GM12878 (cell line): ENCODE measurements around the gene LIMCH1. TPM values are rescaled to one million over a fixed set of nuclear protein-coding genes. Genes with fewer than 3 reads are reported as not detected.

Experiments used
- ATAC-seq: fragments of 200-7000 bp; cut with Tn5 transposase; 3 replicates; pipeline ENCODE4 v1.9.1; 2020; ENCODE audit warnings: mild to moderate bottlenecking, moderate library complexity
- BruUV-seq: library from RNA; stranded (reverse); fragments of 400-500 nt; replicated peaks from 2 replicates; lab custom pipeline; 2021; lab: Mats Ljungman, UMichigan
- CTCF ChIA-PET: fragments of 300-600 bp; sonication (Branson Sonifier 250); formaldehyde crosslinking; extraction: SDS; loops from one replicate; lab custom pipeline; 2021; ENCODE audit warnings: inconsistent platforms; lab: Yijun Ruan, JAX
- POLR2A ChIA-PET: fragments of 350-600 bp; formaldehyde crosslinking; extraction: SDS; loops from one replicate; lab custom pipeline; 2021; ENCODE audit warnings: inconsistent platforms; lab: Charles Lee
- RAD21 ChIA-PET: fragments of 300-600 bp; sonication (Branson Sonifier 250); formaldehyde crosslinking; loops from one replicate; lab custom pipeline; 2023; ENCODE audit warnings: antibody characterized with exemption; ENCODE audit not compliant: unreplicated experiment; lab: Charles Lee
- SMC1A ChIA-PET: fragments of 300-600 bp; sonication (Branson Sonifier 250); formaldehyde crosslinking; loops from one replicate; lab custom pipeline; 2023; ENCODE audit not compliant: unreplicated experiment, uncharacterized antibody; lab: Charles Lee
- DNase-seq: peaks from one replicate; pipeline ENCODE4 v3.0.0-alpha.2; 2011; ENCODE audit warnings: low read depth, low spot score
- FAIRE-seq: peaks from 3 replicates; lab custom pipeline; 2011; peaks lifted over from hg19 to GRCh38; lab: Jason Lieb, UNC
- H2AFZ ChIP-seq: 2 replicates; pipeline ENCODE4 v1.6.0; 2011; ENCODE audit warnings: low read depth, low read length, control low read depth; ENCODE audit not compliant: control insufficient read depth
- H3K27ac ChIP-seq: 2 replicates; pipeline ENCODE4 v1.5.1; 2011; ENCODE audit warnings: control low read depth; ENCODE audit not compliant: control insufficient read depth, insufficient read depth
- H3K27me3 ChIP-seq, 2 experiments: replicated peaks in 1 of 2; 2 replicates each; pipeline versions ENCODE4 v1.6.0 to v1.6.1; 2011; ENCODE audit warnings: low read length in 1 of 2; ENCODE audit not compliant: control insufficient read depth in 2 of 2, insufficient read depth in 2 of 2
- H3K36me3 ChIP-seq, 2 experiments: 2 replicates each; pipeline ENCODE4 v1.5.1; 2011; ENCODE audit warnings: low read length in 1 of 2; ENCODE audit not compliant: control insufficient read depth in 2 of 2, insufficient read depth in 2 of 2
- H3K4me1 ChIP-seq: 2 replicates; pipeline ENCODE4 v1.6.1; 2011; ENCODE audit warnings: mild to moderate bottlenecking, low read length, moderate library complexity, mixed read lengths; ENCODE audit not compliant: control insufficient read depth, insufficient read depth
- H3K4me2 ChIP-seq: 2 replicates; pipeline ENCODE4 v1.6.0; 2011; ENCODE audit warnings: control low read depth; ENCODE audit not compliant: control insufficient read depth, insufficient read depth
- H3K4me3 ChIP-seq: fragments of 200-600 bp; sonication (generic); 2 replicates; pipeline ENCODE4 v1.5.1; 2016
- H3K79me2 ChIP-seq: 2 replicates; pipeline ENCODE4 v1.6.0; 2011; ENCODE audit warnings: low read length; ENCODE audit not compliant: control insufficient read depth, insufficient read depth
- H3K9ac ChIP-seq: 2 replicates; pipeline ENCODE4 v1.8.0; 2011; ENCODE audit warnings: low read length, control low read depth, mixed read lengths; ENCODE audit not compliant: control insufficient read depth, insufficient read depth
- H3K9me3 ChIP-seq: replicated peaks from 3 replicates; pipeline ENCODE4 v1.5.1; 2011; ENCODE audit warnings: mild to moderate bottlenecking, low read length; ENCODE audit not compliant: control insufficient read depth, insufficient read depth
- H4K20me1 ChIP-seq: 2 replicates; pipeline ENCODE4 v1.6.0; 2011; ENCODE audit not compliant: control insufficient read depth, insufficient read depth
- CHD1 ChIP-seq: IDR thresholded peaks from 2 replicates; pipeline ENCODE4 v1.6.1; 2012; ENCODE audit warnings: low read depth, low read length, improper control_type of control experiment
- ESRRA ChIP-seq: IDR thresholded peaks from 2 replicates; pipeline ENCODE4 v1.6.1; 2012; ENCODE audit warnings: mild to moderate bottlenecking, low read length, improper control_type of control experiment
- HDAC2 ChIP-seq: fragments of 200-600 bp; sonication (generic); IDR thresholded peaks from 2 replicates; pipeline ENCODE4 v1.6.1; 2017
- POLR2A ChIP-seq: IDR thresholded peaks from 2 replicates; pipeline ENCODE4 v1.6.1; 2011; ENCODE audit warnings: low read depth, mild to moderate bottlenecking, low read length
- RELB ChIP-seq: fragments of 450-650 bp; IDR thresholded peaks from 2 replicates; pipeline ENCODE4 v1.6.1; 2017; ENCODE audit warnings: low read depth, mild to moderate bottlenecking, moderate library complexity
- TCF3 ChIP-seq: IDR thresholded peaks from 2 replicates; pipeline ENCODE4 v1.6.1; 2012; ENCODE audit warnings: low read depth, mild to moderate bottlenecking, low read length, borderline replicate concordance; ENCODE audit not compliant: insufficient read depth
- ZBTB40 ChIP-seq: fragments of 450-650 bp; IDR thresholded peaks from 2 replicates; pipeline ENCODE4 v1.6.1; 2016; ENCODE audit warnings: mild to moderate bottlenecking, moderate library complexity, borderline replicate concordance
- WGBS: methylation state at CpG from one replicate; pipeline ENCODE4 v1.1.6; 2016; ENCODE audit warnings: low lambda C conversion rate; ENCODE audit not compliant: insufficient replicate concordance, insufficient coverage; ENCODE audit errors: missing lambda C conversion rate; 5-methylcytosine and 5-hydroxymethylcytosine counted together
- in situ Hi-C: fragments of 300-500 bp; cut with MboI; formaldehyde crosslinking; loops from 9 replicates; pipeline ENCODE4 v1.14.3; 2018; ENCODE audit warnings: mixed read lengths
- intact Hi-C: fragments of 100-400 bp; cut with micrococcal nuclease; formaldehyde crosslinking; loops from one replicate; pipeline ENCODE4 v1.14.2; 2022; ENCODE audit not compliant: unreplicated experiment
- polyA plus RNA-seq, 11 experiments: library from polyadenylated mRNA; depleted of rRNA in 4 of 11; unstranded in 6 of 11; stranded (reverse) in 5 of 11; fragments of >200 nt; fragmentation: Nextera tagmentation in 4 of 11; fragmentation: Illumina TruSeq in 1 of 11; extraction: Ambion mirVana in 4 of 11; extraction: Trizol in 1 of 11; gene quantifications; 1 replicate in 1 of 11; 2 replicates in 10 of 11; pipeline versions ENCODE4 v1.2.1 to v1.2.3, GENCODE V29; 2011 to 2016; ENCODE audit warnings: inconsistent platforms in 2 of 11, missing spikeins in 2 of 11, low read depth in 1 of 11
- total RNA-seq, 4 experiments: library from RNA; depleted of rRNA in 3 of 4; stranded (reverse); fragments of >200 nt in 3 of 4; fragmentation: Illumina TruSeq in 1 of 4; extraction: Trizol in 1 of 4; gene quantifications; 2 replicates each; pipeline versions ENCODE4 v1.2.1 to v1.2.3, GENCODE V29; 2013 to 2021

Gene LIMCH1
- total and polyA plus RNA-seq, 10 of the 15 experiments (the other 5 are each of a cell fraction or from before 2014, with no cell fraction given): 0.07 to 0.15 TPM; not detected in 8

DNA sequence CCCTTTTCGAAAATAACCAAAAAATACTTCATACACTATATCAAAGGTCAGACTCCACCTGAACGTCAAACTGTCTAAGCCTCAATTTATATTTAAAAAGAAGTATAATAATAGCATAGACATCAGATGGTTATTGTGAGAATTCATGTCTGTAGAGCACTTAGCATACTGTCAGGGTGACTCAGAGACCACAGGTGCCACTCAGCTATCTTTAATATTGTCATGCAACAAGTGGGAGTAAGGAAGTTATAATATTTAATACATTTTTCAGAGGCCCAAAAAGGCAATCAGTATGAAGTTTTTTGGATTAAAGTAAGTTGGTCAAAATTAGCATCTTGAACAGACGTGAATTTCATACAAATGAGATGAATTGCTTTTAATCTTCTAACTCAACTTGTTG is 117.2 kb downstream of the LIMCH1 start:
- BruUV-seq: no TSS peak
- Histone ChIP-seq H3K4me1 (no peaks in the 10 kb centered on the region), H3K27me3 (no peaks in the 10 kb centered on the region), H2AFZ (no peak overlapping the region), H3K4me3 (no peak overlapping the region), H3K4me2 (no peak overlapping the region), H3K36me3 (no peaks in the 10 kb centered on the region), H3K79me2 (no peaks in the 10 kb centered on the region), H3K9ac (no peak overlapping the region), H3K9me3 (no peaks in the 10 kb centered on the region), H4K20me1 (no peaks in the 10 kb centered on the region), H3K27ac (no peak overlapping the region)
- no peak for DNase-seq
- intact Hi-C loops (no loop called here), in situ Hi-C loops (loop anchor here (25.0 kb wide), 1 partner anchor 743 kb away; no protein-coding TSS in a partner anchor)
- SMC1A ChIA-PET: no interaction called here
- RAD21 ChIA-PET: interaction anchor here (1.1 kb wide), 1 partner anchor 374 kb away, joined by 3 read pairs; no protein-coding TSS in a partner anchor
- no peak for FAIRE-seq
- CTCF ChIA-PET: interaction anchor here (4.5 kb wide), 1 partner anchor 374 kb away, joined by 17 read pairs; no protein-coding TSS in a partner anchor
- WGBS: 17% methylated on average over 3 of the region's 3 CpGs
- TF ChIP-seq RELB: no peak
- TF ChIP-seq ESRRA: no peak
- no peak for TF ChIP-seq HDAC2
- TF ChIP-seq ZBTB40: no peak
- no peak for TF ChIP-seq CHD1
- no peak for TF ChIP-seq POLR2A
- no peak for TF ChIP-seq TCF3
- no peak for ATAC-seq
- POLR2A ChIA-PET: no interaction called here
